ENCODE data around the gene HMOX2. TPM values are rescaled to one million over a fixed set of nuclear protein-coding genes. Genes with fewer than 3 reads are reported as not detected.
A peak's percentile ranks its signal among the peaks of the same experiment; 100 is the strongest.

The HMOX2 gene
- total and polyA plus RNA-seq, 2 of the 13 experiments (the other 11 are each of a cell fraction or from before 2014, with no cell fraction given) = 60.3 to 70.4 TPM

DNA sequence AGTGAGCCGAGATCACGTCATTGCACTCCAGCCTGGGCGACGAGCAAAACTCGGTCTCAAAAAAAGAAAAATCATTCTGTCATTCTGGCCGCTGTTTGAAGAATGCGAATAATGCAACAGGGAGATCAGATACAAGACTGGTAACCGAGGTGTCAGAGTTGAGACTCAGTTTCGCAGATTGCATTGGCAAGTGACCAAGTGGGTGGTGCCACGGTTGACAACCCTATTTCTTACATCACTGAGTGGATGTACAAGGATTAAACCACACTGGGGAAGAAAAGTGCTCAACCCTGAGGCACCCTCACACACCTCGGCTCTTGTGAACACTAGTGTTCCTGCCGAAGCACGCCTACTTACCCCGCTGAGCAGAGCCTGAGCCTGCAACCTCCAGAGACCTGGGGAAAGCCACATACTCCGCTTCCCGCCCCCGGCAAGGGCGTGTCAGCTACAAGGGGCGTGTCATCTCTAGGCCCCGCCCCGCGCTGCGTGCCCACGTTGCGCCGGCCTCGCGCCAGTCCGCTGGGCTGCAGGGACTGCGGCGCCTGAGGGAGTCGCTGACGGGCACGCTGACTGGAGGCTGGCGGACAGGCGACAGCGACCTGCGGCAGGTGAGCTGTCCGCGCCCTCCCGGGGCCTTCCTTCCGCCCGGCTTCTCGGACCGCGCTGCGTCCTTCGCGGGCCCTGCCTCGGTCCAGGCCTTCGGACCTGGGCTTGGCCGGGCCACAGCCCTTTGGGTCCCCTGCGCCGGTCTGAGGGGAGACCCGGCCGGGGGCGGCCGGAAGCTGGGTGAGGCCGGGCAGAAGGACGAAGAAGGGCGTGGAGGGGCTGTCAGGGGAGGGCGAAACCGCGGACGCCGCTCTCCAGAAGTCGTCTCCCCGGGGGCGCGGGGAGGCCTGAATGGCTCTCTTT is at the start of gene HMOX2 (continued):
- TF ChIP-seq, protein P1, sequence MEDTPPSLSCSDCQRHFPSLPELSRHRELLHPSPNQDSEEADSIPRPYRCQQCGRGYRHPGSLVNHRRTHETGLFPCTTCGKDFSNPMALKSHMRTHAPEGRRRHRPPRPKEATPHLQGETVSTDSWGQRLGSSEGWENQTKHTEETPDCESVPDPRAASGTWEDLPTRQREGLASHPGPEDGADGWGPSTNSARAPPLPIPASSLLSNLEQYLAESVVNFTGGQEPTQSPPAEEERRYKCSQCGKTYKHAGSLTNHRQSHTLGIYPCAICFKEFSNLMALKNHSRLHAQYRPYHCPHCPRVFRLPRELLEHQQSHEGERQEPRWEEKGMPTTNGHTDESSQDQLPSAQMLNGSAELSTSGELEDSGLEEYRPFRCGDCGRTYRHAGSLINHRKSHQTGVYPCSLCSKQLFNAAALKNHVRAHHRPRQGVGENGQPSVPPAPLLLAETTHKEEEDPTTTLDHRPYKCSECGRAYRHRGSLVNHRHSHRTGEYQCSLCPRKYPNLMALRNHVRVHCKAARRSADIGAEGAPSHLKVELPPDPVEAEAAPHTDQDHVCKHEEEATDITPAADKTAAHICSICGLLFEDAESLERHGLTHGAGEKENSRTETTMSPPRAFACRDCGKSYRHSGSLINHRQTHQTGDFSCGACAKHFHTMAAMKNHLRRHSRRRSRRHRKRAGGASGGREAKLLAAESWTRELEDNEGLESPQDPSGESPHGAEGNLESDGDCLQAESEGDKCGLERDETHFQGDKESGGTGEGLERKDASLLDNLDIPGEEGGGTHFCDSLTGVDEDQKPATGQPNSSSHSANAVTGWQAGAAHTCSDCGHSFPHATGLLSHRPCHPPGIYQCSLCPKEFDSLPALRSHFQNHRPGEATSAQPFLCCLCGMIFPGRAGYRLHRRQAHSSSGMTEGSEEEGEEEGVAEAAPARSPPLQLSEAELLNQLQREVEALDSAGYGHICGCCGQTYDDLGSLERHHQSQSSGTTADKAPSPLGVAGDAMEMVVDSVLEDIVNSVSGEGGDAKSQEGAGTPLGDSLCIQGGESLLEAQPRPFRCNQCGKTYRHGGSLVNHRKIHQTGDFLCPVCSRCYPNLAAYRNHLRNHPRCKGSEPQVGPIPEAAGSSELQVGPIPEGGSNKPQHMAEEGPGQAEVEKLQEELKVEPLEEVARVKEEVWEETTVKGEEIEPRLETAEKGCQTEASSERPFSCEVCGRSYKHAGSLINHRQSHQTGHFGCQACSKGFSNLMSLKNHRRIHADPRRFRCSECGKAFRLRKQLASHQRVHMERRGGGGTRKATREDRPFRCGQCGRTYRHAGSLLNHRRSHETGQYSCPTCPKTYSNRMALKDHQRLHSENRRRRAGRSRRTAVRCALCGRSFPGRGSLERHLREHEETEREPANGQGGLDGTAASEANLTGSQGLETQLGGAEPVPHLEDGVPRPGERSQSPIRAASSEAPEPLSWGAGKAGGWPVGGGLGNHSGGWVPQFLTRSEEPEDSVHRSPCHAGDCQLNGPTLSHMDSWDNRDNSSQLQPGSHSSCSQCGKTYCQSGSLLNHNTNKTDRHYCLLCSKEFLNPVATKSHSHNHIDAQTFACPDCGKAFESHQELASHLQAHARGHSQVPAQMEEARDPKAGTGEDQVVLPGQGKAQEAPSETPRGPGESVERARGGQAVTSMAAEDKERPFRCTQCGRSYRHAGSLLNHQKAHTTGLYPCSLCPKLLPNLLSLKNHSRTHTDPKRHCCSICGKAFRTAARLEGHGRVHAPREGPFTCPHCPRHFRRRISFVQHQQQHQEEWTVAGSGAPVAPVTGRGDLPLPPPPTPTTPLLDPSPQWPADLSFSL (CRISPR knock-in tag; IDR thresholded peaks at IDR 0.05) = no peak
- TF ChIP-seq ZNF547 (CRISPR knock-in tag; IDR thresholded peaks at IDR 0.05) (peak; percentile 89), ZNF768 (CRISPR knock-in tag; IDR thresholded peaks at IDR 0.05) (peak; percentile 63; the same call in 1 of the 2 replicates), ZFAT (CRISPR knock-in tag; conservative IDR thresholded peaks at IDR 0.05) (no peak), SMARCC2 (IDR thresholded peaks at IDR 0.05) (no peak), TGIF2 (CRISPR knock-in tag; IDR thresholded peaks at IDR 0.05) (peak; percentile 94), ZNF501 (CRISPR knock-in tag; IDR thresholded peaks at IDR 0.05) (peak; percentile 88; the same call in 1 of the 2 replicates), RFXANK (CRISPR knock-in tag; IDR thresholded peaks at IDR 0.05) (no peak; the same call in 1 of the 2 replicates), RARA (CRISPR knock-in tag; IDR thresholded peaks at IDR 0.05) (peak; percentile 60; the same call in 1 of the 2 replicates), ZNF776 (CRISPR knock-in tag; IDR thresholded peaks at IDR 0.05) (peak; percentile 75; the same call in 1 of the 2 replicates), ZNF674 (CRISPR knock-in tag; IDR thresholded peaks at IDR 0.05; ENCODE audit: low read depth) (0 out of 2 replicates have a peak, but pooled peaks have one; percentile 61), ZNF792 (CRISPR knock-in tag; IDR thresholded peaks at IDR 0.05) (peak; percentile 89; the same call in 1 of the 2 replicates), MED8 (CRISPR knock-in tag; IDR thresholded peaks at IDR 0.05; ENCODE audit: insufficient replicate concordance) (peak; percentile 21)
- TF ChIP-seq, protein P2, sequence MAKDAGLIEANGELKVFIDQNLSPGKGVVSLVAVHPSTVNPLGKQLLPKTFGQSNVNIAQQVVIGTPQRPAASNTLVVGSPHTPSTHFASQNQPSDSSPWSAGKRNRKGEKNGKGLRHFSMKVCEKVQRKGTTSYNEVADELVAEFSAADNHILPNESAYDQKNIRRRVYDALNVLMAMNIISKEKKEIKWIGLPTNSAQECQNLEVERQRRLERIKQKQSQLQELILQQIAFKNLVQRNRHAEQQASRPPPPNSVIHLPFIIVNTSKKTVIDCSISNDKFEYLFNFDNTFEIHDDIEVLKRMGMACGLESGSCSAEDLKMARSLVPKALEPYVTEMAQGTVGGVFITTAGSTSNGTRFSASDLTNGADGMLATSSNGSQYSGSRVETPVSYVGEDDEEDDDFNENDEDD (CRISPR knock-in tag; IDR thresholded peaks at IDR 0.05; ENCODE audit: borderline replicate concordance) = peak; percentile 94
- TF ChIP-seq, protein P3, sequence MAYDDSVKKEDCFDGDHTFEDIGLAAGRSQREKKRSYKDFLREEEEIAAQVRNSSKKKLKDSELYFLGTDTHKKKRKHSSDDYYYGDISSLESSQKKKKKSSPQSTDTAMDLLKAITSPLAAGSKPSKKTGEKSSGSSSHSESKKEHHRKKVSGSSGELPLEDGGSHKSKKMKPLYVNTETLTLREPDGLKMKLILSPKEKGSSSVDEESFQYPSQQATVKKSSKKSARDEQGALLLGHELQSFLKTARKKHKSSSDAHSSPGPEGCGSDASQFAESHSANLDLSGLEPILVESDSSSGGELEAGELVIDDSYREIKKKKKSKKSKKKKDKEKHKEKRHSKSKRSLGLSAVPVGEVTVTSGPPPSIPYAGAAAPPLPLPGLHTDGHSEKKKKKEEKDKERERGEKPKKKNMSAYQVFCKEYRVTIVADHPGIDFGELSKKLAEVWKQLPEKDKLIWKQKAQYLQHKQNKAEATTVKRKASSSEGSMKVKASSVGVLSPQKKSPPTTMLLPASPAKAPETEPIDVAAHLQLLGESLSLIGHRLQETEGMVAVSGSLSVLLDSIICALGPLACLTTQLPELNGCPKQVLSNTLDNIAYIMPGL (CRISPR knock-in tag; IDR thresholded peaks at IDR 0.05; ENCODE audit: borderline replicate concordance in 1 of 2, low read depth in 1 of 2) = peak; percentile 96 to 97
- TF ChIP-seq, protein P4, sequence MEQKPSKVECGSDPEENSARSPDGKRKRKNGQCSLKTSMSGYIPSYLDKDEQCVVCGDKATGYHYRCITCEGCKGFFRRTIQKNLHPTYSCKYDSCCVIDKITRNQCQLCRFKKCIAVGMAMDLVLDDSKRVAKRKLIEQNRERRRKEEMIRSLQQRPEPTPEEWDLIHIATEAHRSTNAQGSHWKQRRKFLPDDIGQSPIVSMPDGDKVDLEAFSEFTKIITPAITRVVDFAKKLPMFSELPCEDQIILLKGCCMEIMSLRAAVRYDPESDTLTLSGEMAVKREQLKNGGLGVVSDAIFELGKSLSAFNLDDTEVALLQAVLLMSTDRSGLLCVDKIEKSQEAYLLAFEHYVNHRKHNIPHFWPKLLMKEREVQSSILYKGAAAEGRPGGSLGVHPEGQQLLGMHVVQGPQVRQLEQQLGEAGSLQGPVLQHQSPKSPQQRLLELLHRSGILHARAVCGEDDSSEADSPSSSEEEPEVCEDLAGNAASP (CRISPR knock-in tag; IDR thresholded peaks at IDR 0.05; ENCODE audit: borderline replicate concordance) = peak; percentile 70; the same call in 1 of the 2 replicates
